Mammary epithelial cell (primary cell): Measurements from ENCODE around the gene PML.
"Not testable (repeated sequence)": the region's sequence is repeated elsewhere in the genome, so short reads cannot be mapped to it uniquely, and the experiment has no call there.

Experiments
- EZH2 ChIP-seq: IDR thresholded peaks from 2 replicates; pipeline ENCODE4 v1.6.1; 2012; ENCODE audit warnings: low read length, inconsistent platforms, borderline replicate concordance
- TF ChIP-seq, protein P1 (sequence below), 2 donors: IDR thresholded peaks in 1 of 2; conservative IDR thresholded peaks in 1 of 2; 2 replicates each; pipeline ENCODE4 v1.5.1; 2011 to 2012; ENCODE audit warnings: inconsistent platforms in 2 of 2, low read length in 2 of 2, mild to moderate bottlenecking in 2 of 2, control low read depth in 1 of 2, low read depth in 1 of 2; ENCODE audit not compliant: insufficient read depth in 1 of 2; ENCODE audit errors: extremely low read depth in 1 of 2

DNA sequence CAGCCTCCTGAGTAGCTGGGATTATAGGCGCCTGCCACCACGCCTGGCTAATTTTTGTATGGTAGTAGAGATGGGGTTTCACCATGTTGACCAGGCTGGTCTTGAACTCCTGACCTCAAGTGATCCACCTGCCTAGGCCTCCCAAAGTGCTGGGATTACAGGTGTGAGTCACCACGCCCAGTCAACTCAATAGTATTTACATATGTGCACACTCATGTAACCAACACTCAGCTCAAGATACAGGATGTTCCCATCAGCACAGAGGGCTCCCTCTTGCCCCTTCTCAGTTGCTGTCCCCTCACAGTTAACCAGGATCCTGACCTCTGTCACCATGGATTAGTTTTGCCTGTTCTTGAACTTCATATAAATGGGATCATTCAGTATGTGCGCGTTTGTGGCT is 61.8 kb downstream of the PML start:
- TF ChIP-seq, protein P1, sequence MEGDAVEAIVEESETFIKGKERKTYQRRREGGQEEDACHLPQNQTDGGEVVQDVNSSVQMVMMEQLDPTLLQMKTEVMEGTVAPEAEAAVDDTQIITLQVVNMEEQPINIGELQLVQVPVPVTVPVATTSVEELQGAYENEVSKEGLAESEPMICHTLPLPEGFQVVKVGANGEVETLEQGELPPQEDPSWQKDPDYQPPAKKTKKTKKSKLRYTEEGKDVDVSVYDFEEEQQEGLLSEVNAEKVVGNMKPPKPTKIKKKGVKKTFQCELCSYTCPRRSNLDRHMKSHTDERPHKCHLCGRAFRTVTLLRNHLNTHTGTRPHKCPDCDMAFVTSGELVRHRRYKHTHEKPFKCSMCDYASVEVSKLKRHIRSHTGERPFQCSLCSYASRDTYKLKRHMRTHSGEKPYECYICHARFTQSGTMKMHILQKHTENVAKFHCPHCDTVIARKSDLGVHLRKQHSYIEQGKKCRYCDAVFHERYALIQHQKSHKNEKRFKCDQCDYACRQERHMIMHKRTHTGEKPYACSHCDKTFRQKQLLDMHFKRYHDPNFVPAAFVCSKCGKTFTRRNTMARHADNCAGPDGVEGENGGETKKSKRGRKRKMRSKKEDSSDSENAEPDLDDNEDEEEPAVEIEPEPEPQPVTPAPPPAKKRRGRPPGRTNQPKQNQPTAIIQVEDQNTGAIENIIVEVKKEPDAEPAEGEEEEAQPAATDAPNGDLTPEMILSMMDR (conservative IDR thresholded peaks at IDR 0.05 in 1 of 2, IDR thresholded peaks at IDR 0.05 in 1 of 2; ENCODE audit: extremely low read depth in 1 of 2, insufficient read depth in 1 of 2, low read depth in 1 of 2, low read length in 2 of 2), result not testable (repeated sequence)
- not testable (repeated sequence) for TF ChIP-seq EZH2
